HCT116 (cell line): Measurements from ENCODE around the gene CXCR6. TPM values are rescaled to one million over a fixed set of nuclear protein-coding genes. Genes with fewer than 3 reads are reported as not detected.

Experiments
- ATAC-seq: fragments of 200-7000 bp; cut with Tn5 transposase; 2 replicates; pipeline ENCODE4 v1.9.1; 2020; ENCODE audit warnings: mild to moderate bottlenecking, moderate library complexity
- BruUV-seq: library from RNA; stranded (reverse); fragments of 400-500 nt; replicated peaks from 2 replicates; lab custom pipeline; 2021; lab: Mats Ljungman, UMichigan
- CTCF ChIA-PET: fragments of 300-600 bp; sonication (Branson Sonifier 250); formaldehyde crosslinking; loops from one replicate; lab custom pipeline; 2021; ENCODE audit warnings: antibody characterized with exemption; lab: Charles Lee
- POLR2A ChIA-PET: fragments of 300-600, 350-600 bp; sonication (Branson Sonifier 250); formaldehyde crosslinking; loops from one replicate; lab custom pipeline; 2021; ENCODE audit warnings: antibody characterized with exemption; lab: Charles Lee
- RAD21 ChIA-PET, 2 experiments: fragments of 300-600 bp; sonication (Branson Sonifier 250); formaldehyde crosslinking; loops; one replicate each; lab custom pipeline; 2023; ENCODE audit warnings: low total read pairs in 2 of 2; ENCODE audit not compliant: uncharacterized antibody in 2 of 2, unreplicated experiment in 2 of 2, low non-redundant PET in 1 of 2; lab: Charles Lee
- DNase-seq: peaks from one replicate; pipeline ENCODE4 v3.0.0-alpha.2; 2010; ENCODE audit warnings: low read depth, low spot score
- H2AFZ ChIP-seq: fragments of 200-600 bp; shearing (Covaris generic), sonication (generic); 2 replicates; pipeline ENCODE4 v1.6.1; 2017; ENCODE audit warnings: low read depth, mixed run types, mixed read lengths, antibody characterized with exemption, low read length; ENCODE audit not compliant: poor library complexity, severe bottlenecking
- H3K27ac ChIP-seq: 2 replicates; pipeline ENCODE4 v1.5.1; 2012; ENCODE audit warnings: low read depth, low read length
- H3K27me3 ChIP-seq: fragments of 200-600 bp; sonication (generic); 2 replicates; pipeline ENCODE4 v1.6.1; 2016; ENCODE audit warnings: mixed run types, low read length, mixed read lengths; ENCODE audit not compliant: insufficient read depth
- H3K36me3 ChIP-seq, 2 experiments: fragments of 200-500 bp in 1 of 2; fragments of 200-600 bp in 1 of 2; sonication (Bioruptor generic) in 1 of 2; sonication (generic) in 1 of 2; 2 replicates each; pipeline versions ENCODE4 v1.5.1 to v1.6.1; 2014 to 2016; ENCODE audit warnings: low read length in 2 of 2, inconsistent platforms in 1 of 2, mixed read lengths in 1 of 2, mixed run types in 1 of 2; ENCODE audit not compliant: insufficient read depth in 2 of 2, control insufficient read depth in 1 of 2
- H3K4me1 ChIP-seq, 2 experiments: fragments of 200-600 bp in 1 of 2; sonication (generic) in 1 of 2; 2 replicates each; pipeline versions ENCODE4 v1.5.1 to v1.6.1; 2012 to 2017; ENCODE audit warnings: low read length in 2 of 2, inconsistent platforms in 1 of 2, mild to moderate bottlenecking in 1 of 2, mixed read lengths in 1 of 2, mixed run types in 1 of 2, moderate library complexity in 1 of 2; ENCODE audit not compliant: insufficient read depth in 2 of 2, control insufficient read depth in 1 of 2
- H3K4me2 ChIP-seq: fragments of 200-600 bp; sonication (generic); 2 replicates; pipeline ENCODE4 v1.6.1; 2017; ENCODE audit warnings: mixed run types, low read length, mixed read lengths
- H3K4me3 ChIP-seq, 2 experiments: fragments of 200-600 bp in 1 of 2; sonication (generic) in 1 of 2; replicated peaks in 1 of 2; 2 replicates each; pipeline ENCODE4 v1.5.1; 2011 to 2016; ENCODE audit warnings: low read length in 2 of 2, control low read depth in 1 of 2, low read depth in 1 of 2, mild to moderate bottlenecking in 1 of 2, mixed read lengths in 1 of 2, mixed run types in 1 of 2
- H3K79me2 ChIP-seq: fragments of 200-600 bp; sonication (generic); 2 replicates; pipeline ENCODE4 v1.6.1; 2017; ENCODE audit warnings: mild to moderate bottlenecking, mixed run types, low read length, moderate library complexity, mixed read lengths; ENCODE audit not compliant: insufficient read depth
- H3K9ac ChIP-seq: fragments of 200-600 bp; sonication (generic); 2 replicates; pipeline ENCODE4 v1.6.1; 2016; ENCODE audit warnings: low read length, mixed read lengths
- H3K9me2 ChIP-seq: fragments of 200-600 bp; sonication (generic), shearing (Covaris generic); 2 replicates; pipeline ENCODE4 v1.6.1; 2017; ENCODE audit warnings: mixed run types, mild to moderate bottlenecking, moderate library complexity; ENCODE audit not compliant: insufficient read depth
- H3K9me3 ChIP-seq, 2 experiments: fragments of 200-500 bp in 1 of 2; fragments of 200-600 bp in 1 of 2; sonication (Bioruptor generic) in 1 of 2; sonication (generic) in 1 of 2; 2 replicates each; pipeline ENCODE4 v1.6.1; 2014 to 2017; ENCODE audit warnings: low read length in 2 of 2, mixed read lengths in 2 of 2, inconsistent platforms in 1 of 2, low read depth in 1 of 2, mild to moderate bottlenecking in 1 of 2, mixed run types in 1 of 2, moderate library complexity in 1 of 2; ENCODE audit not compliant: control insufficient read depth in 1 of 2, insufficient read depth in 1 of 2
- H4K20me1 ChIP-seq: fragments of 200-600 bp; sonication (generic), shearing (Covaris generic); 2 replicates; pipeline ENCODE4 v1.6.1; 2017; ENCODE audit warnings: mixed run types, mild to moderate bottlenecking, moderate library complexity; ENCODE audit not compliant: insufficient read depth
- ATF3 ChIP-seq: IDR thresholded peaks from 2 replicates; pipeline ENCODE4 v1.6.1; 2012
- CBX3 ChIP-seq: IDR thresholded peaks from 2 replicates; pipeline ENCODE4 v1.6.1; 2012; ENCODE audit warnings: low read depth
- CEBPB ChIP-seq: IDR thresholded peaks from 2 replicates; pipeline ENCODE4 v1.6.1; 2012; ENCODE audit warnings: low read depth
- CTCF ChIP-seq, 3 experiments: fragments of 200-600 bp in 1 of 3; sonication (generic) in 1 of 3; IDR thresholded peaks in 2 of 3; conservative IDR thresholded peaks in 1 of 3; 2 replicates each; pipeline ENCODE4 v1.5.1; 2012 to 2017; ENCODE audit warnings: low read depth in 2 of 3, low read length in 2 of 3, antibody characterized with exemption in 1 of 3, borderline replicate concordance in 1 of 3, control low read depth in 1 of 3, mild to moderate bottlenecking in 1 of 3, mixed read lengths in 1 of 3, mixed run types in 1 of 3, moderate library complexity in 1 of 3; ENCODE audit not compliant: insufficient read depth in 1 of 3
- EGR1 ChIP-seq: IDR thresholded peaks from 2 replicates; pipeline ENCODE4 v1.6.1; 2012; ENCODE audit warnings: low read depth
- EZH2 ChIP-seq: fragments of 200-600 bp; sonication (generic); IDR thresholded peaks from 2 replicates; pipeline ENCODE4 v1.6.1; 2017; ENCODE audit warnings: antibody characterized with exemption, mixed run types
- FOSL1 ChIP-seq: IDR thresholded peaks from 2 replicates; pipeline ENCODE4 v1.6.1; 2012; ENCODE audit warnings: low read depth
- POLR2A ChIP-seq: IDR thresholded peaks from 2 replicates; pipeline ENCODE4 v1.7.0; 2011; ENCODE audit warnings: borderline replicate concordance; ENCODE audit not compliant: insufficient read depth, insufficient read length; ENCODE audit errors: extremely low read depth
- RAD21 ChIP-seq: IDR thresholded peaks from 2 replicates; pipeline ENCODE4 v1.6.1; 2012; ENCODE audit warnings: low read depth, mild to moderate bottlenecking
- SIN3A ChIP-seq: IDR thresholded peaks from 2 replicates; pipeline ENCODE4 v1.6.1; 2012; ENCODE audit warnings: low read depth
- SRF ChIP-seq: IDR thresholded peaks from 2 replicates; pipeline ENCODE4 v1.6.1; 2012; ENCODE audit warnings: low read depth
- TCF7L2 ChIP-seq: IDR thresholded peaks from 2 replicates; pipeline ENCODE4 v1.7.0; 2011; ENCODE audit warnings: borderline replicate concordance, inconsistent platforms; ENCODE audit not compliant: insufficient read depth, insufficient read length; ENCODE audit errors: extremely low read depth
- ZBTB33 ChIP-seq: IDR thresholded peaks from 2 replicates; pipeline ENCODE4 v1.6.1; 2011; ENCODE audit warnings: mild to moderate bottlenecking, low read length, moderate library complexity; ENCODE audit not compliant: insufficient replicate concordance; ENCODE audit errors: extremely low read depth
- intact Hi-C: fragments of 100-400 bp; cut with micrococcal nuclease; formaldehyde crosslinking; loops from 2 replicates; pipeline ENCODE4 v1.10.0; 2022
- total RNA-seq: library from RNA; stranded (reverse); gene quantifications from one replicate; pipeline ENCODE4 v1.2.1, GENCODE V29; 2021; ENCODE audit not compliant: unreplicated experiment

CXCR6 gene
- total RNA-seq, 1 experiment from 2014 or later, result not detected

GRCh38 chr3:45923755-45924154, 19.5 kb upstream of the CXCR6 start:
- Histone ChIP-seq H3K36me3 (peaks cover 7 to 8% of the 10 kb centered on the region in 2 experiments; a peak in 1 of 4 replicates), H3K9me2 (no peaks in the 10 kb centered on the region), H3K4me1 (peaks cover 5 to 15% of the 10 kb centered on the region in 2 experiments), H3K27me3 (no peaks in the 10 kb centered on the region), H3K9ac (no peak overlapping the region), H3K27ac (no peak overlapping the region), H3K4me3 (no peak overlapping the region), H3K4me2 (peak overlapping the region; percentile 11), H4K20me1 (no peaks in the 10 kb centered on the region), H3K9me3 (no peaks in the 10 kb centered on the region), H3K79me2 (no peaks in the 10 kb centered on the region), H2AFZ (no peak overlapping the region)
- ATAC-seq (peak; percentile 76), DNase-seq (peak; percentile 6)
- no peak for TF ChIP-seq RAD21
- TF ChIP-seq EZH2, result no peak
- no peak for TF ChIP-seq SIN3A
- ChIA-PET POLR2A (no interaction called here), RAD21 (no interaction called here), CTCF (interaction anchor here (1.6 kb wide), 1 partner anchor 454 kb away, joined by 4 read pairs; no protein-coding TSS in a partner anchor)
- BruUV-seq, result no TSS peak
- intact Hi-C loops, result loop anchor here (10.0 kb wide), 2 partner anchors 699 to 889 kb away; partner anchors contain the start of gene TMEM158

GRCh38 chr3:45927881-45928280, 15.4 kb upstream of the CXCR6 start:
- BruUV-seq, result no TSS peak
- Histone ChIP-seq H3K4me3 (no peak overlapping the region), H3K4me1 (peaks cover 5 to 15% of the 10 kb centered on the region in 2 experiments), H2AFZ (no peak overlapping the region), H4K20me1 (no peaks in the 10 kb centered on the region), H3K79me2 (no peaks in the 10 kb centered on the region), H3K9me3 (no peaks in the 10 kb centered on the region), H3K4me2 (no peak overlapping the region), H3K27ac (no peak overlapping the region), H3K36me3 (peaks cover 20 to 24% of the 10 kb centered on the region in 2 experiments; a peak in 3 of 4 replicates), H3K27me3 (no peaks in the 10 kb centered on the region), H3K9ac (no peak overlapping the region), H3K9me2 (no peaks in the 10 kb centered on the region)
- ChIA-PET CTCF (interaction anchor here (1.1 to 1.4 kb wide), 2 partner anchors 11 kb away, joined by 3 to 5 read pairs; no protein-coding TSS in a partner anchor), RAD21 (no interaction called here), POLR2A (no interaction called here)
- intact Hi-C loops, result loop anchor here (10.0 kb wide), 2 partner anchors 703 to 893 kb away; partner anchors contain the start of gene TMEM158
- ATAC-seq (no peak), DNase-seq (no peak)
- no peak for TF ChIP-seq EGR1
- no peak for TF ChIP-seq FOSL1
- TF ChIP-seq POLR2A, result no peak
- no peak for TF ChIP-seq ZBTB33
- no peak for TF ChIP-seq CEBPB
- TF ChIP-seq SRF, result no peak
- TF ChIP-seq TCF7L2, result no peak
- no peak for TF ChIP-seq CBX3
- TF ChIP-seq CTCF (IDR thresholded peaks at IDR 0.05 in 2 of 3, conservative IDR thresholded peaks at IDR 0.05 in 1 of 3; ENCODE audit: borderline replicate concordance in 1 of 3, insufficient read depth in 1 of 3, low read depth in 2 of 3, low read length in 2 of 3), result no peak
- TF ChIP-seq ATF3, result no peak
- TF ChIP-seq, all 23 proteins: peak for 0
